Esophagus muscularis mucosa (tissue), 3 donors: ENCODE results near the gene B3GNT2.

Source experiments
- POLR2A ChIP-seq: fragments of 450-650 bp; IDR thresholded peaks from one replicate; pipeline ENCODE4 v1.6.1; 2017; ENCODE audit warnings: antibody characterized with exemption, moderate library complexity, mild to moderate bottlenecking, low read depth
- POLR2AphosphoS5 ChIP-seq, 2 donors: sonication (generic); formaldehyde crosslinking; IDR thresholded peaks; one replicate each; pipeline ENCODE4 v1.6.1; 2017; ENCODE audit warnings: antibody characterized with exemption in 2 of 2
- TF ChIP-seq, protein P1 (sequence below), 3 experiments: fragments of 200-600 bp in 2 of 3; fragments of 450-650 bp in 1 of 3; sonication (generic) in 2 of 3; IDR thresholded peaks; one replicate each; pipeline ENCODE4 v1.5.1; 2017 to 2019; ENCODE audit warnings: antibody characterized with exemption in 3 of 3, mild to moderate bottlenecking in 2 of 3, moderate library complexity in 1 of 3

DNA sequence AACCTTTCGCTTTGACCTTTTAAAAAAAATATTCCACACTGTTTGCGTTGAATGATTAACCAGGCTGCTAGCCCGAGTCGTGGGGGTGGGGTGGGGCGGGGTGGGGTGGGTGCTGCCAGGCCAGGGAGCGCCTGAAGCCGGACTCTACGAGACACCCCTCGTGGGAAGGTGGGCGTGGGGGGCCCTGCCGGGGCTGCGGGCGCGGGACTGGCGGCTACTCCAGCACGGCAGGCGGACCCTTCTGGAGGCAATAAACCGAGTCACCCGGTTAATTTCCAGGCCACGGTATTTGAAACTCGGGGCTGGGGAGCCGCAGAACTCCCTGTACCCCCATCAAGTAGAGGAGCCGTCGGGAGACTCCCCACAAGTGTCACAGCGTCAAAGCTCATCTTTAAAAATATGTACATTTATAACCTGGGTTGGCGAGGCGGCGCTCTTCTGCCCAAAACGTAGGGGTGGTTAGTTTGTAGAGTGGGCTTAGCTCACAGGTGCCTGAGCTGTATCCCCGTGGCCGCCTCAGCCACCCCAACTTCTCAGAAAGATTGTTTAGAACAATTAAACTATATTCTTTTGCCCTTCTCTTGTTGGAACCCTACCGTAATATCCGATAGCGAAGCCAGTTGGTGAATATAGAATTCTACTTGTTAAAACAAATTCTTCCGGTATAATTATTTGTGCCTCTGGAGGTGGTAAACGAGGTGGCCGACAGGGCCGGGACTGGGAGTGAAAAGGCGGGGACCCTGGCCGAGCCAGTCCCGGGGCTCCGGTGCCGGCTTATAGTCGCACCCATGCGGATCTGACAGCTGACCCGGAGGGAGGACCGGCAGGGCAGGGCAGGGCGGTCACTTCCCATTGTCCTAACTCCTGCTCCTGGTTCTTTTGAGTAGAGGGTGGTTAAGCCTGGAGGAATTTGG, 1.4 kb downstream of the B3GNT2 start:
- TF ChIP-seq, protein P1, sequence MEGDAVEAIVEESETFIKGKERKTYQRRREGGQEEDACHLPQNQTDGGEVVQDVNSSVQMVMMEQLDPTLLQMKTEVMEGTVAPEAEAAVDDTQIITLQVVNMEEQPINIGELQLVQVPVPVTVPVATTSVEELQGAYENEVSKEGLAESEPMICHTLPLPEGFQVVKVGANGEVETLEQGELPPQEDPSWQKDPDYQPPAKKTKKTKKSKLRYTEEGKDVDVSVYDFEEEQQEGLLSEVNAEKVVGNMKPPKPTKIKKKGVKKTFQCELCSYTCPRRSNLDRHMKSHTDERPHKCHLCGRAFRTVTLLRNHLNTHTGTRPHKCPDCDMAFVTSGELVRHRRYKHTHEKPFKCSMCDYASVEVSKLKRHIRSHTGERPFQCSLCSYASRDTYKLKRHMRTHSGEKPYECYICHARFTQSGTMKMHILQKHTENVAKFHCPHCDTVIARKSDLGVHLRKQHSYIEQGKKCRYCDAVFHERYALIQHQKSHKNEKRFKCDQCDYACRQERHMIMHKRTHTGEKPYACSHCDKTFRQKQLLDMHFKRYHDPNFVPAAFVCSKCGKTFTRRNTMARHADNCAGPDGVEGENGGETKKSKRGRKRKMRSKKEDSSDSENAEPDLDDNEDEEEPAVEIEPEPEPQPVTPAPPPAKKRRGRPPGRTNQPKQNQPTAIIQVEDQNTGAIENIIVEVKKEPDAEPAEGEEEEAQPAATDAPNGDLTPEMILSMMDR (IDR thresholded peaks at IDR 0.05), result no peak
- TF ChIP-seq POLR2AphosphoS5 (IDR thresholded peaks at IDR 0.05) (no peak), POLR2A (no peak)
